K562 (cell line): ENCODE results near the gene CEND1. TPM values are rescaled to one million over a fixed set of nuclear protein-coding genes. Genes with fewer than 3 reads are reported as not detected.

Source experiments
- MEIS2 ChIP-seq: fragments of 450-650 bp; IDR thresholded peaks from 2 replicates; pipeline ENCODE4 v1.6.1; 2014; ENCODE audit warnings: mild to moderate bottlenecking; ENCODE audit not compliant: partially characterized antibody
- MGA ChIP-seq: fragments of 450-650 bp; IDR thresholded peaks from 2 replicates; pipeline ENCODE4 v1.6.1; 2016; ENCODE audit warnings: mild to moderate bottlenecking, moderate library complexity
- PBX2 ChIP-seq, 2 experiments: IDR thresholded peaks in 1 of 2; conservative IDR thresholded peaks in 1 of 2; 2 replicates each; pipeline ENCODE4 v1.6.1; 2016; ENCODE audit warnings: low read depth in 2 of 2, mild to moderate bottlenecking in 1 of 2, missing compliant biosample characterization in 1 of 2, missing genetic modification characterization in 1 of 2, moderate library complexity in 1 of 2
- PCBP1 ChIP-seq: fragments of 200-400 bp; formaldehyde crosslinking; IDR thresholded peaks from 2 replicates; pipeline ENCODE4 v1.6.1; 2018; ENCODE audit warnings: mild to moderate bottlenecking, low read depth, low read length; ENCODE audit not compliant: poor library complexity, severe bottlenecking
- SIN3A ChIP-seq, 2 experiments: fragments of 150-350 bp in 1 of 2; IDR thresholded peaks; 2 replicates each; pipeline ENCODE4 v1.6.1; 2011 to 2016; ENCODE audit warnings: borderline replicate concordance in 2 of 2, low read depth in 2 of 2, low read length in 2 of 2, mild to moderate bottlenecking in 2 of 2, moderate library complexity in 2 of 2; ENCODE audit not compliant: control insufficient read depth in 1 of 2
- TGIF2 ChIP-seq: sonication (generic); formaldehyde crosslinking; IDR thresholded peaks from 2 replicates; pipeline ENCODE4 v1.8.1; 2022; ENCODE audit warnings: mild to moderate bottlenecking, missing genetic modification reagents, moderate library complexity
- ZFX ChIP-seq: sonication (generic); formaldehyde crosslinking; IDR thresholded peaks from 2 replicates; pipeline ENCODE4 v1.8.0; 2022; ENCODE audit warnings: mild to moderate bottlenecking, missing genetic modification reagents, moderate library complexity
- ZNF24 ChIP-seq: fragments of 450-650 bp; IDR thresholded peaks from 2 replicates; pipeline ENCODE4 v1.6.1; 2016
- ZNF324 ChIP-seq: fragments of 250-450 bp; sonication (Bioruptor Pico); IDR thresholded peaks from 2 replicates; pipeline ENCODE4 v1.4.0; 2020; ENCODE audit warnings: mild to moderate bottlenecking
- ZNF778 ChIP-seq: fragments of 450-650 bp; formaldehyde crosslinking; IDR thresholded peaks from 2 replicates; pipeline ENCODE4 v1.4.0; 2020; ENCODE audit warnings: mild to moderate bottlenecking, moderate library complexity
- polyA plus RNA-seq, 8 experiments: library from polyadenylated mRNA; depleted of rRNA in 4 of 8; stranded (reverse) in 5 of 8; unstranded in 3 of 8; fragments of >200 nt; fragmentation: Nextera tagmentation in 2 of 8; fragmentation: Illumina TruSeq in 1 of 8; extraction: Ambion mirVana in 2 of 8; extraction: Trizol in 1 of 8; gene quantifications; 2 replicates each; pipeline versions ENCODE4 v1.2.1 to v1.2.3, GENCODE V29; 2011 to 2014; ENCODE audit warnings: inconsistent platforms in 1 of 8, missing spikeins in 1 of 8
- total RNA-seq, 7 experiments: library from RNA; depleted of rRNA in 6 of 7; stranded (reverse); fragments of >200 nt in 6 of 7; fragmentation: Illumina TruSeq in 2 of 7; extraction: Trizol in 2 of 7; gene quantifications; 2 replicates each; pipeline versions ENCODE4 v1.2.1 to v1.2.3, GENCODE V29; 2011 to 2021; ENCODE audit warnings: low replicate concordance in 1 of 7
- TF ChIP-seq, protein P1 (sequence below): sonication (generic); formaldehyde crosslinking; IDR thresholded peaks from 2 replicates; pipeline ENCODE4 v1.8.0; 2022; ENCODE audit warnings: mild to moderate bottlenecking, missing genetic modification reagents

Gene CEND1
- total and polyA plus RNA-seq, 9 of the 15 experiments (the other 6 are each of a cell fraction or from before 2014, with no cell fraction given), result 0.13 to 0.18 (median 0.16) TPM; not detected in 6

DNA sequence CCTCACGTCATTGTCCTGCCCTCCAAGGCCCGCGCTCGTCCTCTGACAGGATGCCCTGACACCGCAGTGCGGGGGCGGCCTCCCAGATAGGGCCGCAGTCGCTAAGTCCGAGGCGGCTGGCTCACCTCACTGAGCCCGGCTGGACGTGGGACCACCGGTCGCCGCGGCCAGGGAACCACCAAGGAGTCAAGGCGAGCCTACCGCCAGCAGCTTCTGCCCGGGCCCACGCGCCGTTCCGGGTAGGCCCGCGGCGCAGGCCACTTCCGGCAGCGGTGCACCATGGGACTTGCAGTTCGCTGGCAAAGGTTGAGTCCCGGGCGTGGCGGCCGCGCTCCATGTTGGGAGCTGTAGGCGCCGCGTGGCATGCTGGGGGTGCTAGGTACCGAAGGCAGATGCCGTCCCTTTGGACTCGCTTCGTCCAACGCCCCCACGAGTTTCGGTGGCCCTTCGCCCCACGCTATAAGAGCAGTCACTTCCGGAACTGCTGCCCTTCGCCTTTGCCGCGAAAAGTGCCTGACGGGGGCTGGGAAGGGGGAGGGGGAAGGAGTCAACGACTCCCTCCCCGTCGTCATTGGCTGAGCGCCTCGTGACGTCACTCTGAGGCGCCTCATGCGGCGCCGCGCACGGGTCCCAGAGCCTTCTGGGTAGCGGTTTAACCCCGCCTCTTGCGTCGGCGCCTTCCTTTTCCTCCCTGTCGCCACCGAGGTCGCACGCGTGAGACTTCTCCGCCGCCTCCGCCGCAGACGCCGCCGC is 19.6 kb upstream of the CEND1 start, which contains the start of gene RPLP2 (continued):
- TF ChIP-seq MGA (peak; percentile 67), TGIF2 (CRISPR knock-in tag) (peak; percentile 49; the same call in 1 of the 2 replicates), PBX2 (CRISPR knock-in tag; IDR thresholded peaks at IDR 0.05; ENCODE audit: low read depth) (peak; percentile 19; the same call in 1 of the 2 replicates), PBX2 (tag; conservative IDR thresholded peaks at IDR 0.05; ENCODE audit: low read depth) (no peak), ZNF324 (CRISPR knock-in tag) (no peak), ZFX (peak; percentile 100), SIN3A (IDR thresholded peaks at IDR 0.05; ENCODE audit: borderline replicate concordance in 2 of 2, control insufficient read depth in 1 of 2, low read depth in 2 of 2, low read length in 2 of 2) (peak; percentile 84 to 92; a peak in 3 of 4 replicates), ZNF24 (0 out of 2 replicates have a peak, but pooled peaks have one; percentile 14), ZNF778 (CRISPR knock-in tag) (no peak), PCBP1 (peak; percentile 83), MEIS2 (peak; percentile 45)
- TF ChIP-seq, protein P1, sequence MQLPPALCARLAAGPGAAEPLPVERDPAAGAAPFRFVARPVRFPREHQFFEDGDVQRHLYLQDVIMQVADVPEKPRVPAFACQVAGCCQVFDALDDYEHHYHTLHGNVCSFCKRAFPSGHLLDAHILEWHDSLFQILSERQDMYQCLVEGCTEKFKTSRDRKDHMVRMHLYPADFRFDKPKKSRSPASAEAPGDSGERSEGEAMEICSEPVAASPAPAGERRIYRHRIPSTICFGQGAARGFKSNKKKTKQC, result peak; percentile 69
